ENCODE measurements around the gene NDUFAF4. TPM values are rescaled to one million over a fixed set of nuclear protein-coding genes. Genes with fewer than 3 reads are reported as not detected.

NDUFAF4 gene
- total and polyA plus RNA-seq, 2 of the 13 experiments (the other 11 are each of a cell fraction or from before 2014, with no cell fraction given) = 41.3 to 59.7 TPM

- TF ChIP-seq, protein P1, sequence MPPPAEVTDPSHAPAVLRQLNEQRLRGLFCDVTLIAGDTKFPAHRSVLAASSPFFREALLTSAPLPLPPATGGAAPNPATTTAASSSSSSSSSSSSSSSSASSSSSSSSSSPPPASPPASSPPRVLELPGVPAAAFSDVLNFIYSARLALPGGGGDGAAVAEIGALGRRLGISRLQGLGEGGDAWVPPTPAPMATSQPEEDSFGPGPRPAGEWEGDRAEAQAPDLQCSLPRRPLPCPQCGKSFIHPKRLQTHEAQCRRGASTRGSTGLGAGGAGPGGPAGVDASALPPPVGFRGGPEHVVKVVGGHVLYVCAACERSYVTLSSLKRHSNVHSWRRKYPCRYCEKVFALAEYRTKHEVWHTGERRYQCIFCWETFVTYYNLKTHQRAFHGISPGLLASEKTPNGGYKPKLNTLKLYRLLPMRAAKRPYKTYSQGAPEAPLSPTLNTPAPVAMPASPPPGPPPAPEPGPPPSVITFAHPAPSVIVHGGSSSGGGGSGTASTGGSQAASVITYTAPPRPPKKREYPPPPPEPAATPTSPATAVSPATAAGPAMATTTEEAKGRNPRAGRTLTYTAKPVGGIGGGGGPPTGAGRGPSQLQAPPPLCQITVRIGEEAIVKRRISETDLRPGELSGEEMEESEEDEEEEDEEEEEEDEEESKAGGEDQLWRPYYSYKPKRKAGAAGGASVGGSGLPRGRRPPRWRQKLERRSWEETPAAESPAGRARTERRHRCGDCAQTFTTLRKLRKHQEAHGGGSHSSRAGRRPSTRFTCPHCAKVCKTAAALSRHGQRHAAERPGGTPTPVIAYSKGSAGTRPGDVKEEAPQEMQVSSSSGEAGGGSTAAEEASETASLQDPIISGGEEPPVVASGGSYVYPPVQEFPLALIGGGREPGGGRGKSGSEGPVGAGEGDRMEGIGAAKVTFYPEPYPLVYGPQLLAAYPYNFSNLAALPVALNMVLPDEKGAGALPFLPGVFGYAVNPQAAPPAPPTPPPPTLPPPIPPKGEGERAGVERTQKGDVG (CRISPR knock-in tag; IDR thresholded peaks at IDR 0.05; ENCODE audit: borderline replicate concordance) = no peak
- TF ChIP-seq ZNF737 (CRISPR knock-in tag; IDR thresholded peaks at IDR 0.05; ENCODE audit: borderline replicate concordance) (no peak), EP300 (IDR thresholded peaks at IDR 0.05; ENCODE audit: low read depth in 2 of 2, low read length in 2 of 2) (no peak), EP300 (CRISPR knock-in tag; IDR thresholded peaks at IDR 0.05; ENCODE audit: borderline replicate concordance) (no peak), BRF2 (CRISPR knock-in tag; IDR thresholded peaks at IDR 0.05) (no peak), ZIK1 (CRISPR knock-in tag; IDR thresholded peaks at IDR 0.05; ENCODE audit: borderline replicate concordance, low read depth) (no peak), REPIN1 (CRISPR knock-in tag; IDR thresholded peaks at IDR 0.05; ENCODE audit: borderline replicate concordance, low read depth) (no peak), CEBPG (CRISPR knock-in tag; IDR thresholded peaks at IDR 0.05) (no peak), ZNF143 (CRISPR knock-in tag; IDR thresholded peaks at IDR 0.05) (no peak)
- TF ChIP-seq, protein P2, sequence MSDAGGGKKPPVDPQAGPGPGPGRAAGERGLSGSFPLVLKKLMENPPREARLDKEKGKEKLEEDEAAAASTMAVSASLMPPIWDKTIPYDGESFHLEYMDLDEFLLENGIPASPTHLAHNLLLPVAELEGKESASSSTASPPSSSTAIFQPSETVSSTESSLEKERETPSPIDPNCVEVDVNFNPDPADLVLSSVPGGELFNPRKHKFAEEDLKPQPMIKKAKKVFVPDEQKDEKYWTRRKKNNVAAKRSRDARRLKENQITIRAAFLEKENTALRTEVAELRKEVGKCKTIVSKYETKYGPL (CRISPR knock-in tag; IDR thresholded peaks at IDR 0.05) = no peak
- TF ChIP-seq, protein P3, sequence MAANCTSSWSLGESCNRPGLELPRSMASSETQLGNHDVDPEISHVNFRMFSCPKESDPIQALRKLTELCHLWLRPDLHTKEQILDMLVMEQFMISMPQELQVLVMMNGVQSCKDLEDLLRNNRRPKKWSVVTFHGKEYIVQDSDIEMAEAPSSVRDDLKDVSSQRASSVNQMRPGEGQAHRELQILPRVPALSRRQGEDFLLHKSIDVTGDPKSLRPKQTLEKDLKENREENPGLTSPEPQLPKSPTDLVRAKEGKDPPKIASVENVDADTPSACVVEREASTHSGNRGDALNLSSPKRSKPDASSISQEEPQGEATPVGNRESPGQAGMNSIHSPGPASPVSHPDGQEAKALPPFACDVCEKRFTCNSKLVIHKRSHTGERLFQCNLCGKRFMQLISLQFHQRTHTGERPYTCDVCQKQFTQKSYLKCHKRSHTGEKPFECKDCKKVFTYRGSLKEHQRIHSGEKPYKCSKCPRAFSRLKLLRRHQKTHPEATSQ (CRISPR knock-in tag; IDR thresholded peaks at IDR 0.05; ENCODE audit: borderline replicate concordance) = no peak
These were observed 45.8 kb downstream of the NDUFAF4 start (continued) for GRCh38 chr6:96851858-96852257.

Measured in HepG2 (cell line).